VCaP (cell line): ENCODE measurements around the gene NPR2.

ENCODE experiments used
- H3K27ac ChIP-seq: fragments of 450-650 bp; 2 replicates; pipeline ENCODE4 v1.5.1; 2017
- TF ChIP-seq, protein P1 (sequence below): fragments of 450-650 bp; conservative IDR thresholded peaks from 2 replicates; pipeline ENCODE4 v1.5.1; 2017; ENCODE audit warnings: mild to moderate bottlenecking, moderate library complexity

The NPR2 gene

DNA sequence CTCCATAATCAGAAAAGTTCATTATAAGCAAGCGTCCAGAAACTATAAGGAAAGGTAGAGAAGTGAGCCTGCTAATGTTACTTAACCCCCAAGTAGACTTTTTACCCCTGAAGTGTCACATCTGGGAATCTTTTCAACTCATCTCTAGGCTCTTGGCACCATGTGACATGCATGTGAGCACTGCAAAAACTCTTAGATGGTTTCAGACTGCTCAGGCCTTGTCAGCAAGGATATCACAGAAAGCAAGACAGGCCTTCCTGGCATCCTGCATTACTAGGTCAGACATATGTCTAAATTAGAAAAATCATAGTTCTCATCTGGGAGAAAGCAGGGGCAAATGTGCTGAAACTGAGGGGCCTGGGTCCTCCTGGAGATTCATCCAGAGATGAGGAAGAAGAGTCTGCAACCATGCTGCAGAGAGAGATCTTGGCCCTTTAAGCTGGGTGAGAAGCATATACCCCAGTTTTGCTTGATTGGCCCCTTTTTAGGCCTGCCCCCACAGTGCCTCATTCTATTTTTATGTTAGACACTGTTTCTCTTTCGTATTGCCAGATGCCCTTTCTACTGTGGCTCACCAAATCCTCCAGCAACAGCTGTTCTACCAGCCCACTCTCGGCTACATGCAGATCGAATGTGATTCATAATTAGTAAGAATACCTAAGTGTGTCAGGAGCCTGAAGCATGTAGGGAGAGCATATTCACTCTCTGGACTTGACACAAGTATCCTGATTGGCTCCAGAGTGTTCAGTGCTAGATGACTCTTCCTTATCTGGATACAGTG lies 56.6 kb downstream of the NPR2 start:
- TF ChIP-seq, protein P1, sequence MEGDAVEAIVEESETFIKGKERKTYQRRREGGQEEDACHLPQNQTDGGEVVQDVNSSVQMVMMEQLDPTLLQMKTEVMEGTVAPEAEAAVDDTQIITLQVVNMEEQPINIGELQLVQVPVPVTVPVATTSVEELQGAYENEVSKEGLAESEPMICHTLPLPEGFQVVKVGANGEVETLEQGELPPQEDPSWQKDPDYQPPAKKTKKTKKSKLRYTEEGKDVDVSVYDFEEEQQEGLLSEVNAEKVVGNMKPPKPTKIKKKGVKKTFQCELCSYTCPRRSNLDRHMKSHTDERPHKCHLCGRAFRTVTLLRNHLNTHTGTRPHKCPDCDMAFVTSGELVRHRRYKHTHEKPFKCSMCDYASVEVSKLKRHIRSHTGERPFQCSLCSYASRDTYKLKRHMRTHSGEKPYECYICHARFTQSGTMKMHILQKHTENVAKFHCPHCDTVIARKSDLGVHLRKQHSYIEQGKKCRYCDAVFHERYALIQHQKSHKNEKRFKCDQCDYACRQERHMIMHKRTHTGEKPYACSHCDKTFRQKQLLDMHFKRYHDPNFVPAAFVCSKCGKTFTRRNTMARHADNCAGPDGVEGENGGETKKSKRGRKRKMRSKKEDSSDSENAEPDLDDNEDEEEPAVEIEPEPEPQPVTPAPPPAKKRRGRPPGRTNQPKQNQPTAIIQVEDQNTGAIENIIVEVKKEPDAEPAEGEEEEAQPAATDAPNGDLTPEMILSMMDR = no peak
- H3K27ac ChIP-seq = no peak overlapping the region

DNA sequence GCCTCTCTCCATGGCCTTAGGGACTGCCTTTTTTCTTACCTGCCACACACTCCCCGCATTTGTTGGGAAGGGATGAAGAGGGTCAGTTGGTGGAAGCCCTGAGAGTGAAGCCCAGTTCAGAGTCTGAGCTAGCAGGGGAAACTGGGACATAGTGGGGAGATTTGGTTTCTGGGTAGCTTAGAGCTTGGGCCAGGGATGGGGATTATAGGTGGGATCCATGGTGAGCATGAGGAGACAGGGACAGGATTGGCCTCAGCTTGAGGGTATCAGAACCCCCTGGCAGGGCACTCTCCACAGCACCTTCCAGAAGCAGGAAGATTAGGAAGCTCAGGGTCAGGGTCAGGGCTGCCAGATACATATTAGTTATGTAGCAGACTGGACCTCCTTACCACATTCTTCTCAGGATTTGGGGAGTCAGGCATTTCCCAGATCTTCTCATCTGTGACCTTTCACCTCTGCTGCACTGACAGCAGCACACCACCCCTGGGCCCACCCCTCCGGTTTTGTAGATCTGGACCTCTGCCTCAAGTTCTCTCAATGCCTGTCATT lies 61.0 kb downstream of the NPR2 start:
- TF ChIP-seq, protein P1 = no peak
- H3K27ac ChIP-seq = no peak overlapping the region

DNA sequence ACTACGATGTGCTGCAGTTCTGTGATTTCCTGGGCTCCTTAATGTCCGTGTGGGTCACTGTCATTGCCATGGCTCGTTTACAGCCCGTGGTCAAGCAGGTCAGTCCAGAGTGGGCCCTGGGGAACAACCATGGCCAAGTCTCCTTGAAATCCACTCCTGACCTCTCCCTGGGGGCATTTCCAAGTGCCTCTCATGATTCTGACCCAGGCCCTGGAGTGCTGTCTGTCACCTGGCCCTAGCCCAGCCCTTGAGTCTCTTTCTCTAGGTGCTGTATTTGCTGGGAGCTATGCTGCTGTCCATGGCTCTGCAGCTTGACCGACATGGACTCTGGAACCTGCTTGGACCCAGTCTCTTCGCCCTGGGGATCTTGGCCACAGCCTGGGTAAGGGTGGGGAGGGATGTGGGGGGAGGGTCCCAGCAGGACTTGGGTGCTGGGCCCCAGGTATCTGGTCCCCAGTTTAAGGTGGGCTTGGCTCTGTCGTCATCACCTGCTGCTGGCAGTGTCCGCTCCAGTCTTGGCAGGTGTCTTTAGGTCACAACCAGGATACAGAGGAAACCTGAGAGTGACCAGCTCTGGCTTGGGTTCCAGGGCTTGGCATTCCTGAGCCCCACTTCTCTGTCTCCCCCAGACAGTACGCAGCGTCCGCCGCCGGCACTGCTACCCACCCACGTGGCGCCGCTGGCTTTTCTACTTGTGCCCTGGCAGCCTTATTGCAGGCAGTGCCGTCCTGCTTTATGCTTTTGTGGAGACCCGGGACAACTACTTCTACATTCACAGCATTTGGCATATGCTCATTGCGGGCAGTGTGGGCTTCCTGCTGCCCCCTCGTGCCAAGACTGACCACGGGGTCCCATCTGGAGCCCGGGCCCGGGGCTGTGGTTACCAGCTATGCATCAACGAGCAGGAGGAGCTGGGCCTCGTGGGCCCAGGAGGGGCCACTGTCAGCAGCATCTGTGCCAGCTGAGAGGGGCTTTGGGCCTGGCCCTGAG lies 61.8 kb downstream of the NPR2 start:
- TF ChIP-seq, protein P1 = no peak
- no peak overlapping the region for H3K27ac ChIP-seq

DNA sequence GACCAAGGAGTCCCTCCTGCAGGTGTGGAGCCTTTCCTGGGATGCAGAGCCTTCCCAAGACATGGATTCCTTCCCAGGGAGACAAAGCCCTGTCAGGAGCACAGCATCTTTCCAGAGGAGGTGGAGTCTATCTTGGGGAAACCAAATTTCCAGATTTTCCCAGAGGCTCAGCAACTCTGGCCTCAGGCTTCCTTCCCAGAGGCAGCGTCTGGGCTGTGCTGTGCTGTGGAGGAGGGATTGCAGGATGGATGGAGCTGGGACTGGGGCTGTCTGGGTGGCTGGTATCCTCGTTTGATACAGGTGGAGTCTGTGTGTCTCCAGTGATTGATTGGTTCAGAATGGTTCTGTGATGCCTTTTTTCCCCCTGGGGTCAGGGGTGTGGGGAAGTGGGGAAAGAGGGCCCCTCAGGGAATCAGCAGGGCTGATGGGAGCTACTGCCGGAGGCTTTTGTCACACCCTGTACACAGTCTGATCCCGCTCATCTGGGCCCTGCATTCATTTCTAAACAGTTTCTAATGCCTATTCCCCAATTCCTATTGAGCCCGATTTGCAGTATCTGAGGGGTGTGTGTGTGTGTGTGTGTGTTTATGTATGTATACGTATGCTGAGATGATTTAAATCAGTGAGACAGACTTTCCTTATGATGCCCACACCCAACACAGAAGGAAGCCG lies 62.8 kb downstream of the NPR2 start:
- H3K27ac ChIP-seq = no peak overlapping the region
- TF ChIP-seq, protein P1 = no peak

DNA sequence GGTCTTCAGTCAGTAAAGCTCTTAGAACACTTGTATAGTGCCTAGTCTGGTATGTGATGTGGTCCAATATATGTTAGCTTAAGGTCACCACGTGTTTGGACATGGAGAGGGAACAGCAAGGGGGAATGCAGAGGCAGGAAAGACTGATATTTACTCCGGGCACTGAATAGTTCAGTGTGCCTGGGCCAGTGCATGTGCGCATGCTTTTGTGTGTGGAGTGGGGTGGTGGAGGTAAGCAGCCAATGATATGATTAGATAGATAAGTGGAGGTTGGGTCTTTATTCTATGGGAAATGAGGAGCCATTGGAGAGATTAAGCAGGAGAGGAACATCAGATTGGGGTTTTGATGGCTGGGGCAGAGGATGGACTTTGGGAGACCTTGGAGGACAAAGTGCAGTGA lies 64.8 kb downstream of the NPR2 start:
- no peak overlapping the region for H3K27ac ChIP-seq
- TF ChIP-seq, protein P1 = no peak

DNA sequence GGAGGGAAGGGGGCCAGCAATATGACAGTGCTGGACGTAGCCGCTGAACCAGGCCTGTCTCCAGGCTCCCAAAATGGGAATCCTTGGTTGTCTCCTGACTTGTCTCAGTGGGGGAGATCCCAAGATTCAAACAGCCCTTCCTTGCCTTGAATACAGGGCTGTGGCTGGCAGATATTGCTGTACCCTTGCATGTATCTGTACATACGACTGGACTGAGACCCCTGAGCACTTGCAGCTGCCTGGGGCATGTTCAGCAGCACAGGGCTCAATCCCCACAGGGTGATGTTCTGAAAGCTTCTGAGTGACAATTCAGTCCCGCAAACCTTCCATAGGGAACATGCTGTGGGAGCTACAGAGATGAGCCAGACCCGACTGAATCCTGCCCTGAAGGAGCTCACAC lies 65.5 kb downstream of the NPR2 start:
- no peak overlapping the region for H3K27ac ChIP-seq
- TF ChIP-seq, protein P1 = no peak
